Measurements from ENCODE around the gene MSH2.
"Not testable (repeated sequence)": the region's sequence is repeated elsewhere in the genome, so short reads cannot be mapped to it uniquely, and the experiment has no call there.

MSH2 gene

DNA sequence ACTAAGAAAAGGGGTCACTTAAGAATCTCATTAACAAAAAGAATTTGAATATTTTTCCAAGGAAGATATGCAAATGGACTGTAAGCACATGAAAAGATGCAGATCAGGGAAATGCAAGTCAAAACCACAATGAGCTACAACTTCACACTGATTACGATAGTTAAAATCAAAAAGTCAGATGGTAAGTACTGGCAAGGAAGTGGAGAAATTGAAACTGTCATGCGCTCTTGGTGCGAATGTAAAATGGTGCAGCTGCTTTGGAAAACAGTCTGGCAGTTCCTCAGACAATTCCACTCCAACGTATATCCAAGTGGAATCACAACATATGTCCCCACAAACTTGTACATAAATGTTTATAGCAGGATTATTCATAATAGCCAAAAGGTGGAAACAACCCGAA, 81.4 kb downstream of the MSH2 start:
- DNase-seq (ENCODE audit: low read depth) = no peak

DNA sequence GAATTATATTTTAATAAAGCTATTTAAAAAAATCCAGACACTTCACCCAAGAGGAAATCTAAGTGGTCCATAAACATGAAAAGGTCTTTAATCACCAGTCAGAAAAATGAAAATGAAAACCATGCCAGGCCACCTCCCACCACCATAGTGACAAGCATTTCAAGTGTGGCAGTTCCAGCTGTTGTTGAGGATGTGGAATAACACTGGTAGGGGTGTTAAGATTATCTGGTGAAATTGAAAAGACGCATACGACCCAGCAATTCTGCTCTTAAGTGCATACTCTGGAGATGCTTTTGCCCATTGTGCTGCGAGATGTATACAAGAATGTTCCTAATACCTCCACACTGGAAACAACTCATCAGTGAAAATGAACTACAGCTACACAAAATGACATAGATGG, 82.2 kb downstream of the MSH2 start:
- no peak for DNase-seq (ENCODE audit: low read depth)

DNA sequence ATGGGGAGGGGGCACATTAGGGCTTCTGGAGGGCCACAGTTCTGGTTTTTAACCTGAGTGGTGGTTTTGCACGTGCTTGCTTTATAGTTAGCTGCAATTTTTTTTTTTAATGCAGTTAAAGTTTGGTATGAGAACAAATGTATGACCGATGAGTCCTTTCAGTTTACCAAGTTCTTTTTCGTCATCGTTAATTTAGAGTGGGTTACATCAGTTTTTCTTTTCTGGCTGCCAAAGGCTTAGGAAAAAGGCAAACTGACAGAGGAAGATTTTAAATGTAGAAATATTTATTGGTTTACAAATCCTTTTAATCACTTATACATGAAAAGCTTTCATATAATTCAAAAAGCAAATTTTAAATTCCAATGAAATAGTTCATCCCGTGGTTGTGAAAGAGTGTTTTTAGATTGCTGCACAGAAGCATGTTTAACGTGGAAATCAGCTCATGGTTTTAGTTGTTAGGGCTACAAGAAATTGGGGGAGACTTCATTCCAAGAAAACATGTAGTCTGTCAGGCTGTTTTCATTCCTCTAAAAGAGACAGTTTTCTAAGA, 82.9 kb downstream of the MSH2 start:
- no peak for DNase-seq (ENCODE audit: low read depth)

DNA sequence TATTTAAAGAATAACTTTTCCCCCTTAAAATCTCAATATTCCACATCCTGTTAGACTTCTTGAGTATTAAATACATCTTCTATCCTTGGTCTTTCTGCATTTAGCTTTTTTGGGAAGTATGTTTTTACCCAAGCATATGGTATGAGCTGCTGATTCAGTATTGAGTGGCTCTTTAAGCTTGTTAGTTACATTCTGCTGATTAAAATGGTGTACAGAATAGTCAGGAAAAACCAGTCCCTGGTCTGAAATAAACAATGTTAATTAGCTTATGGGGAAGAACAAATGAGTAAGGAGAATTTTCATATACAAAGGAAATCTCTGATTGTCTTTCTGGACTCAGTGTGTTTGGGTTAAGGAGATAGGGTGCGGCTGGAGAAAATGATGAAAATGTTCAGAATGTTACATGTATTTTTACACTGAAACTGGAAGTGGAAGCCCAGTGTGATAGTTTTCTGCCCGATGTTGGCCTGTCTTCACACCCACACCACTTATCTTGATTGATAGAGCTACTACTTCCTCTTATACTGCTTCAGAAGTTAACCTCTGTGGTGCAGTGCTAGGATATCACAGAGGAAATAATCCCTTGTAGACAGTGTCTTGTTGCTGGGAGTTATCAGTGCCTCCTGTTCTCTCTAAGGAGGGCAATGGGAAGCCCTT, 84.0 kb downstream of the MSH2 start:
- no peak for DNase-seq (ENCODE audit: low read depth)

DNA sequence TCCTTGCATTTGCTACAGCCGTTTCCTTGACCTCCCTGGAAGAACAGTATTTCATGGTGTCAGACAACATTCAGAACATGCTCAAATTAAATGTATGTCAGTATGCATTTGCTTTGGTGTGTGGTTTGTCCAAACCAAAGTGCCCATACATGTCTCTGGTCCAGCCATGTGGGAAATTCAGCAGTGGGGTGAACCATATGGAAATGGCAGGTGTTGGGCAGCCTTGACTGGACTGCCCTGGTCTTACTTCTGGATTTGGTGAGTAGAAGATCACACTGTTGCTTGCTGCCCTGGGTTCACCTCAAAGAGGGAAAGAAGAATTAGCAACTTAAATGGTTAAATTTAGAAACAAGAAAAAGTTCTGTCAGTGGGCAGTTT, 84.5 kb downstream of the MSH2 start:
- no peak for DNase-seq (ENCODE audit: low read depth)

DNA sequence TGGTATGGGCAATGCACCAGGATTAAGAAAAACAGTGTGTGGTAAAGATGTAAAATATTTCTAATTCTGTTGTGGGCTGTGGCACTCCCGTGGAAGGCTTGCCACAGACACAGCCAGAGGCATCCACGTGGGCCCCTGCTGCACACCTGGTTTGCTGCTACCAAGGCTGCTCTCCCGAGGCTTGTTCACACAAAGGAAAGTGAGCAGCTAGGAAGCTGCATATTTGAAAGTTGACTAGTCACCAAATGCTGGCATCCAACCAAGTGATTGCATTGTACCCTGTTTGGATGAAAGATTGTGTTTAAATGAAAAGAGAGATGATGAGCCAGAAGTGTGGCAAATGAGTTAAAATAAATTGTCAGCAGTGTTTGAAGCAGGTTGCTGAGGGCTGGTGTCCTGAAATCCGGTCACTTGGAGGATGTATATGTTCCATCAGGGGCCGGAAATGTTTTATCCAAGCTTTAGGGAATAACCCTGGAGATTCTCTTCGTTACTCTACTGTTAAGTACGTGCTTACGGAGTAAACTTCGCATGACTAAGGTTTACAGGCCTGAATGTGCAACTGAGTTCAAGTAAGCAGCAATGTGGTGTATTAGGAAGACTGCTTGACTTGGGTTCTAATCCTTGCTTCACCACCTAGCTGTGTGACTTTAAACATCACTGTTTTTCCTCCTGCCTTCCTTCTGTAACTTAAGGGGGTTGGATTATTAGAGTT, 86.1 kb downstream of the MSH2 start:
- no peak for DNase-seq (ENCODE audit: low read depth)

DNA sequence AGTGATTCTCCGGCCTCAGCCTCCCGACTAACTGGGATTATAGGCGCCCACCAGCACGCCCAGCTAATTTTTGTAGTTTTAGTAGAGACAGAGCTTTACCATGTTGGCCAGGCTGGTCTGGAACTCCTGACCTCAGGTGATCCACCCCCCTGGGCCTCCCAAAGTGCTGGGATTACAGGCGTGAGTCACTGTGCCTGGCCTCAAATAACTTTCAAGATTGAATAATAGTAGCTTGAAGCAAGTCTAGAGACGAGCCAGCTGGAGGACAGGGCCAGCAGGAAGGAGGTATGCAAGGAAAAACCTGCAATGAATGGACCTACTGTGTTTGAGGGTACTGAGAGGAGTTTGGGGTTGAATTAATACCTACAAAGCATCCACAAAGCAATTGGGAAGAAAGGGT, 87.5 kb downstream of the MSH2 start:
- no peak for DNase-seq (ENCODE audit: low read depth)

DNA sequence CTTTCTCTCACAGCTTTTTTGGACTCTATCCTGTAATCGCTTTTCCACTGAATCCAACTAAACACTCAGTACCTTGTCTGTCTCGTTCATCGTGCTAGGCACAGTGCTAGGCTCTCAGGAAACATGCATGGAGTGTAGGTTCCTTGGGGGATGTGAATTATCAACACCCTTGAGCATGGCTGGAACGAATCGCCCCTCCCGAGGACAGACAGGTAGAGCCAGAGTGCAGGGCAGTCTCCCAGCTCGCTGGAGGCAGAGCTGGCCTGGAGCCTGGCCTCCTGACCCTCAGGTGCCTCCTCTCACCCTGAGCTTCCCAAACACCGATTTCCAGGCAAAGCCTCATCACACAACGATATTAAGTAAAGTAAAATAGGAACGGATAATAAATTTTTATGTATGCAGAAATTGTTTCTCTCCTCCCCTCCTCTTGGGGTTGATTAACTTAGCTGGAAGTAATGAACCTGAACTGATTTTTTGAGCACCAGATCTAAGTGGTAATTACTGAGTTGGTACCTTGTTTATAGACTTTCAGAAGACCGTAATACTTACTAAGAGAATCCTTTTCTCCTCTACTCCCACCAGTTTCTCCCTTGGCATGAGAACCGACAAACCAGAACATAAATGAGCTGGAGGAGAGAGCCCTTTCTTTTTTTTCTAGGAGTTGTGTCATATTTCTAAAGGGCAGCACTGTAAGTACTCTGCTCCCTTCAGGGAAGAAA, 90.5 kb downstream of the MSH2 start:
- DNase-seq (ENCODE audit: low read depth) = no peak

DNA sequence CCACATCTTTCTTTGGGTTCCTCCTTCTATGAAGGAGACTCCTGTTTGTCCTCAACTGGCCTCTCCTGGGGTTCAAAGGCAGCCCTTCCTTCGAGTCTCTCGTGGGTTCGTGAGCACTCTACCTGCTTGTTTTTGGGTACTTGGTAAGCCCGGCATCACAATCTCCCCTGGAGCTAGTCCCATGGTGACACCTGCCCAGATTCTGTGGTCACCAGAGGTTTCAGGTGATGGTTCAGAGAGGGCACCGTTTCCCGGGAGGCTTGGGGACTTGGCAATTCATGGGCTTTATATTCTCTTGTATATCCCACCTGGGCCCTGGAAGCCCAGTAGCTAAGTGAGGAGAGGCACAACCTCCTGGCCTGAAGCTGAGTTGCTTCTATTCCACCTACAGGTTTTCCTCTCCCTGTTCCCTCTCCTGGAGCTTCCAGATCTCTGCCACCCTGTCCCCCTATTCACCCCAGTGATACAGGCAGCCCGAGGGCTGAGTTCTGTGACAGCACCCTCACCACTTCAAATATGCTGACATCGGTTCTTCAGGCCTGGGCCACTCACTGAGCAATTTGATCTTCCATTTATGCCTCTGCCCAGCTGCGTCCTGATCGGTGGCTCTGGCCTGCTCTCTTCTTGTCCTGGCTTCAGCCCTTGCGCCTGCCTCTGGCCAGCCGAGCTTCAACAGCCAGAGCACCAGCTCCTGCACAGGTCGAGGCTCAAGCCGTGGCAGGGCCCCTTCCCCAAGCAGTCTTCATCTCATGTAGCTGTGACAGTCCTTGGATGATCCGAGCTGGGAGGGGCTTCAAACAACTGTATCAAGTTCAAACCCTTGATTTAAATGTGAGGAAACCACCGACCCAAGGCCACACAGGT, 91.5 kb downstream of the MSH2 start:
- DNase-seq (ENCODE audit: low read depth) = no peak

DNA sequence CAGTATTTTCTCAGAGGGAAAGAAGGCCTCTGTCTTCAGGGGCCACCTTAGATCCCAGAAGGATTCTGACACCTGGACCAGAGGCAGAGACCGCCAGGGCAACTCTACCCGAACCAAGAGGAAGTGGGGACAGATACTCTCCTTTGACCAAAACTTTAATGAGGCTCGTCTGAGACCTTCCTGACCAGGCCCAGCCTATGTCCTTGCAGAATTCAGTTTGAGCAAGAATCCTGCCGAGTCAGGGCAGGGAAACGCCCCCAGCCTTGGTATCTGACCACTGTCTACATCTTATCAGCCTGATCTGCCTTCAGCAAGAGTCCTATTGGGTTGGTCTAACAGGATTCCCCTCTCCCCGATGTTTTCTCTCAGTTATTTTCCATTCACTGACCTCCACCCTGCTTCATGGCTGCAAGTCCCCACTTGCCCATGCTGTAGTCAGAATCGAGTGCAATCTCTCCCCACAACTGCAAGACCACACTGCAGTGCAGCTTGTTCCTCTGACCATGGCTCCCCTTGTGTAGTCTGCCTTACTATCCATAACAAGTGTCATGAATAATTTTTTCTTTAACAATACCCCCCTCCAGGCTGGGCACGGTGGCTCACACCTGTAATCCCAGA, 95.0 kb downstream of the MSH2 start:
- no peak for DNase-seq (ENCODE audit: low read depth)

DNA sequence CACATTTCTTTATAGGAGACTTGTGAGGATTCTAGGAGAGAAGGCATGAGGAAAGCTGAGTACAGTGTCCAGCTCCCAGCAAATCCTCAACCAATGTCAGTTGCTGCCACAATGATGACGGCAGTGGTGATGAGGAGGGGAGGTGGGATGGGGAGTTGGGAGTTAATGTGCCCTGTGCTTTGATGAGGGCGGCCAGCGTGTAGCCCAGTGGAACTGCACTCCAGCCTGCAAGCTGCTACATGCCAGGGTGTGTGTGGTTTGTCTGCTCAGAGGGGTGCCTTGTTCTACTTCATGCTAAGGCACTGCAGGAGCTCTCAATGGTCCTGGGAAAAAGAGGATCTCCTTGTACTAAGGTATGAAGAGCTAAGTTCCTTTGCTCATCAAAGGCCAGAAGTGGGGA, 96.1 kb downstream of the MSH2 start:
- DNase-seq (ENCODE audit: low read depth) = no peak

DNA sequence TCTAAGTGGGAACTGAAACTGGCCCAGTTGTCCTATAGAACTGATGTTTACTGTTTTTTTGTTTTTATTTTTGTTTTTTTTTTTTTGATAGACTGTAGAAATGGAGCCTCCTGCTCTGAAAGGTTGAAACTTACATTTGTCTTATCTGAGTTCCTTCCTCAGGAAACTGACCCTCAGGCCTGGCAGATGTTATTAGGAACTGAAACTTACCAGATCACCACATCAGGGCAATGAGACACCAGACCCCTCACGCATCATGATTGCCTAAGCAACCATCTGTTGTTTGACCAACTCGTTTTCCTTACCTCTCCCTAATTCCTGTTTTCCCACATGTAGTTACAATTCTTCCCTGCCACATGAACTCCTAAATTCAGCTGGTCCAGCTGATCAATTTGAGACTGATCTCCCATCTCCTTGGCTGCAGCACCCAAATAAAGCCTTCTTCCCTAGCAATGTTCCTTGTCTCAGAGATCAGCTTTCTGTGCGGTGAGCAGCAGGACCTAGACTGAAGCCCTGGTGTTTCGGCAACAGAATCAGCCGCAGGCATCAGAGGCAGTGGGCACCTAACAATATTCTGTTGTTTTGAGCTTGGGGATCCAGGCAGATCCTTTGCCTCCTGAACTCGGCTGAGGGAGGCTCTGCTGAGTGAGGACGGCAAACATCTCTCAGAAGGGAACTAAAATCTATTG, 96.8 kb downstream of the MSH2 start:
- DNase-seq (ENCODE audit: low read depth) = no peak

DNA sequence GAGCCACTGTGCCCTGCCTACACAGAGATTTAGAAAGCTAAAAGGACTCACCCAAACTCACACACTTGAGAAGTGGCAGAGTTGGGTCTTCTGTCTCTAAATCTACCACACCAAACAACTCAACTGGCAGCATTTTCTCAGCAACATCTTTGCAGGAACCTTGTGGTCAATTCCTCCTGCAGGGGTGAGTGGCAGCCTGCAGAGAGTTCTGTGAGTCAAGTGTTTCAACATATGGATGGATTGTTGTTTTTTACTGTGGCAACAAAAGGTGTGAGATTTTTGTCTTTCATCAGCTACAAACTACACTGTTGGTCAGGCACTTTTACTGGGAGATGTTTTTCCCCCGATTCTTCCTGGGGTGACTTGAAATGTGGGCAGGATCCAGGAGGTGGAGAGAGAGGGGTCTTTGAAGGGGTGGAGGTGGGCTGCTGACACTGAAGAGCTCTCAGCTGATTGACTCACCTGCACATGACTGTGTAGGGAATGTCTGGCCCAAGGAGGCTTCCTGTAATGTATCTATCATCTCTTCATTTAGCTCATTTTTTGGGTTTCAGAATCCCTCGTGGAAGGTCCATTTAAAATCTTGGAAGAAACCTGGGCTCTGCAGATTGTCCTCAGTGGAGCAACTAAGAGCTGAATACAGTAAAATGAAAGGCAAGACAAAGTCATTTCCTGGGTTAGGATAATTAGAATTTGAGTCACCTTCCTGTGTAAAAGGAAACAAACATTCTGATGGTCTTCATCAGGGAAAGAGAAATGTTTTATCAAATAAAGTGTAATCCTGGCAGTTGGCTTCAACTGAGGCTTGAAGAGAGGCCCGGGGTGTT, 98.6 kb downstream of the MSH2 start:
- no peak for DNase-seq (ENCODE audit: low read depth)

DNA sequence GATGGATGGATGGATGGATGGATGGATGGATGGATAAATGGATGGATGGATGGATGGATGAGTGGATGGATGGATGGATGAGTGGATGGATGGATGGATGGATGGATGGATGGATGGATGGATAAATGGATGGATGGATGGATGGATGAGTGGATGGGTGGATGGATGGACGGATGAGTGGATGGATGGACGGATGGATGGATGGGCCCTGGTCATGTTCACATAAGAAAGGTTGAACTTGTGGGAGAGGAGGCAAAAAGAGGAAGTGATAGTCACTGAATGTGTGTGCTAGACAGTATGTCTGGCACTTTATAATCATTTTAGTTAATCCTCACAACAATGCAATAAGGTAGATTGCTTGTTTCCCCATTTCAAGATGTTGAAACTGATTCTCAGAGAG, 99.5 kb downstream of the MSH2 start:
- not testable (repeated sequence) for DNase-seq (ENCODE audit: low read depth)

DNA sequence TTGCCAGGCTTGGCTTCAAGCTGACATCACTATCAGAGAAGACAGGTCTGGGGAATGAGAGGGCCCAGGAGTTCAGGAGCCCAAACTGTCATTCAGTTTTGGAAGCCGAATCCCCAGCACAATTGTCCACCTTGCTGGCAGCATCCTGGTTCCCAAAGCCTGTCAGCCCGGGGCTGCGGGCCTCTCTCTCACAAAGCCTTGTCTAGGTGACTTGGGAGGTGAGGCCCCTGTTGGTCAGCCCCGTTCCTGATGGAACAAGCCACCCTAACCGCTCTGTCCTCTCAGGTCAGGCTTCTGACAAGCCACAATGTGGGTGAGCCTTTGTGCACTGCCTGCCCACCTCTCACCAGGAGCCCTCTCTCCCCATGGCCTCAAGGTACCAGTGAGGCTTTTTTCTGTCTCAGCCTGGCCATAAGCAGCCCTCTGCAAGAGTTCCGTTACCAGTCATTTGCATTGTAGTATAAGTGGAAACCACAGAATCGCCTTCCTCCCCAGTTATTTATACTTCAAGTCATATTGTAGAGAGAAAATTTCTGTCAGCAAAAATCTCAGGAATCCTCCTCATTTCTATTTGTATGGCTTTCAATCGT, 100.6 kb downstream of the MSH2 start:
- no peak for DNase-seq (ENCODE audit: low read depth)

DNA sequence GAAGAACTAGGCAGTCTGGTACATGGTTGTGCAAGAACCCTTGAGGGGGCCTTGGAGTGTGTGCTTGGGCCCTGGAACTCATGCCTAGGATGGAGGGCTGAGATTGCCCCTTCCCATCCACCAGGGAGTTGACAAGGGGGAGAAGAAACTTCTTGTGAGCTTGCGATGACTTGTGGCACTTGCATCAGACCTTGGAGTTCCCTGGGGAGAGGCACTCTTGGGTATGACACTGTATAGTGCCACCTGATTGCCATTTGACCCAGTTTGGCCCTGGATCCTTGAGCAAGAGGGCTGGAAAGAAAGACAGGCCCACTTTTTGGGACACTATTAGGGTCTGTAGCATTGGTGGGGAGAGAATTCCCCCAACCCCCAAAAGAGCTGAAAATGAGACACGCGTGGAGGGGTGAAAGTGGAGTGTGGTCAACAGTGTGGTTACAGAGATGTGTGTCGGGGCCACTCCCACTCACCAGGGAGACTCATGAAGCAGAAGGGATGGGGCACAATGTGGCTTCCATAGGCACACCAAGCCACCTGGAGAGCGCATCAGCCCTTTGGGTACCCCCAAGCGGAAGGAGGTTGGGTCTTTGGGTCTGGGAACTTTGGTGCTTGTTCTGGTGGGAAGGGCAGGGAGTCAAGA, 101.3 kb downstream of the MSH2 start:
- no peak for DNase-seq (ENCODE audit: low read depth)

DNA sequence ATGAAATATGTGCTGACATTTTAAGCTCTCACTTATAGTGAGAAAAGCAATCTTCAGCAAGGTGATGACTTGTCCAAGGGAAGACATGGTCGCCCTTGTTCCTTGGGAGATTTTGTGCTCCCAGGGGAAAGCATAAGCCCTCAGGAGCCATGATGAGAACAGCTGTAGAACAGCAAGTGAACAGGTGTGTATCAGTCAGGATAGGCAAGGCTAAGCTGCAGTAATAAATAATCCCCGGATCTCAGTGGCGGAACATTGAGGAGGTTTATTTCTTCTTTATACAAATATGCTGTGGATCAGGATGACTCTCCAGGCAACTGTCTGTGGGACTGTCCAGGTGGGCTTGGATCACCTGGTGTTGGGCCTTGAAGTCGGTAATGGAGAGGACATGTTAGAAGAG, 103.1 kb downstream of the MSH2 start:
- DNase-seq (ENCODE audit: low read depth) = no peak

DNA sequence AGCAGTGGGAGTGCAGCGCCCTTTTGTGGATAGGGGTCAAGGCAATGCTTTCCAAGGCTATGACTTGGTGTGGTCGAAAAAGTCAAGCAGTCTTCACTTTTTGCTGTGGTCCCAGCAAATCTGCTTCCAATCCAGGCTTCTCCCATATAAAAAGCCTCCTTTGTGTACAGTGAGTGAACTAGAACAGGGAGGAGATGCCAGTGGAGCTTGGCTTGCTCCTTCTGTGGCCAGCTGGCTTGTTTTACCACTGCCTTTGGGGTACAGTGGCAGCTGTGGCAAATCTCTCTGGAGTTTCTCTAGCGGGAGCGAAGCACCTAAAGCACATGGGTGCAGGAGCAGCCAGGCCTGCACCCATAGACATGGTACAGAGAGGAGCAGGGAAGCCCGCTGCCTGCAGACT, 103.5 kb downstream of the MSH2 start:
- DNase-seq (ENCODE audit: low read depth) = no peak

DNA sequence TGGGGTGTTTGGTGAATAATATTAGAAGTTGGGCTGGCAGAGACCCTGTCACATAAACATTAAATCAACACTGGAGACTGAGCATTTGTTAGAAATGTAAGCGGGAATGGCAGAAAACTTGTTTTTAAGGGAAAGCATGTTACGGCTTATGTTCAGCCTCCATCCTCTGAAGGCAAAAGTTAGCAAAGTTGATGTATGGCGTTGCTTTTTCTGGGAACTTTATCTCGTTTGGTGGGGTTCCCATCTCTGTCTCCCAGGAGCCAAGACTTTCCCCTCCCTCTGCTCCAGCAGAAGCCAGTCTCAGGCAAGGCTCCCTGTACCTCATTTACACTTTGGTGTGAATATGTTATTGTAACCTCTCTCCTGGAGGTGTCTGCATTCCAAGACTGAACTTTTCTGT, 105.1 kb downstream of the MSH2 start:
- no peak for DNase-seq (ENCODE audit: low read depth)

Data from stimulated activated CD8-positive, alpha-beta memory T cell treated with anti-CD3 and anti-CD28 coated beads, Interleukin-12 subunit alpha, Interleukin-12 subunit beta, amount 100 ng/mL, for 4 hours (primary cell).